Lung (tissue), 12 donors: ENCODE data around the gene TOGARAM2. TPM values are rescaled to one million over a fixed set of nuclear protein-coding genes. Genes with fewer than 3 reads are reported as not detected.

Source experiments
- ATAC-seq: fragments of 200-7000 bp; cut with Tn5 transposase; one replicate; pipeline ENCODE4 v1.9.1; 2020; ENCODE audit warnings: moderate number of reproducible peaks; ENCODE audit not compliant: insufficient read depth, low FRiP score
- DNase-seq, 3 donors: peaks; one replicate each; pipeline ENCODE4 v3.0.0-alpha.2; 2013 to 2017
- H3K27ac ChIP-seq, 2 donors: one replicate each; pipeline ENCODE4 v1.5.1; 2013; ENCODE audit warnings: mild to moderate bottlenecking in 2 of 2, moderate library complexity in 2 of 2, control low read depth in 1 of 2, inconsistent platforms in 1 of 2, low read depth in 1 of 2, low read length in 1 of 2
- H3K27me3 ChIP-seq, 3 donors: one replicate each; pipeline ENCODE4 v1.5.1; 2013; ENCODE audit warnings: low read length in 2 of 3; ENCODE audit not compliant: control insufficient read depth in 3 of 3, insufficient read depth in 3 of 3
- H3K36me3 ChIP-seq, 4 donors: one replicate each; pipeline ENCODE4 v1.5.1; 2013; ENCODE audit warnings: low read length in 4 of 4, mild to moderate bottlenecking in 1 of 4, moderate library complexity in 1 of 4; ENCODE audit not compliant: control insufficient read depth in 4 of 4, insufficient read depth in 4 of 4
- H3K4me1 ChIP-seq, 5 donors: one replicate each; pipeline ENCODE4 v1.5.1; 2013; ENCODE audit warnings: low read length in 5 of 5, mild to moderate bottlenecking in 2 of 5, moderate library complexity in 1 of 5; ENCODE audit not compliant: control insufficient read depth in 5 of 5, insufficient read depth in 5 of 5
- H3K4me3 ChIP-seq: one replicate; pipeline ENCODE4 v1.5.1; 2013; ENCODE audit warnings: mild to moderate bottlenecking, control low read depth, moderate library complexity
- H3K9ac ChIP-seq, 2 donors: one replicate each; pipeline ENCODE4 v1.5.1; 2013; ENCODE audit warnings: low read length in 2 of 2, control low read depth in 1 of 2; ENCODE audit not compliant: insufficient read depth in 1 of 2
- H3K9me3 ChIP-seq, 4 donors: one replicate each; pipeline ENCODE4 v1.5.1; 2013; ENCODE audit warnings: low read length in 3 of 4, mild to moderate bottlenecking in 1 of 4, moderate library complexity in 1 of 4; ENCODE audit not compliant: control insufficient read depth in 4 of 4, insufficient read depth in 3 of 4
- CTCF ChIP-seq: IDR thresholded peaks from 2 replicates; pipeline ENCODE4 v1.5.1; 2012; ENCODE audit warnings: mild to moderate bottlenecking; ENCODE audit errors: control extremely low read depth, extremely low read depth
- WGBS, 2 donors: extraction: QIAGEN DNeasy Blood & Tissue Kit; methylation state at CpG; one replicate each; pipeline ENCODE4 v1.1.7; 2013; 5-methylcytosine and 5-hydroxymethylcytosine counted together
- polyA plus RNA-seq, 2 donors: library from polyadenylated mRNA; stranded (reverse); fragments of 200-250 nt; gene quantifications; one replicate each; pipeline ENCODE4 v1.2.1, GENCODE V29; 2013
- total RNA-seq, 2 donors: library from RNA; depleted of rRNA in 1 of 2; stranded (reverse); fragments of >200 nt in 1 of 2; gene quantifications; one replicate each; pipeline ENCODE4 v1.2.1, GENCODE V29; 2014 to 2021
- donor health status: control.
- donor health status: control.
- donor health status: Bipolar disorder and iron deficiency.
- donor health status: healthy.
- donor health status: DM: yes; HTN: yes; CAD: no.

TOGARAM2 gene
- total and polyA plus RNA-seq, 4 donors = 7.0 to 19.8 (median 8.6) TPM

- H3K9ac ChIP-seq = no peak overlapping the region
- H3K27me3 ChIP-seq = no peaks in the 10 kb centered on the region
- H3K9me3 ChIP-seq = peaks cover 0 to 3% (median 0%) of the 10 kb centered on the region in 4 donors
- no peak for ATAC-seq
- 81 to 85% methylated on average over 26 of the region's 26 CpGs for WGBS, 2 donors
- H3K27ac ChIP-seq = peak overlapping the region; percentile 6 to 45
- H3K36me3 ChIP-seq = no peaks in the 10 kb centered on the region
- TF ChIP-seq CTCF = no peak
- H3K4me3 ChIP-seq = no peak overlapping the region
- DNase-seq = no peak
- peaks cover 3 to 22% (median 13%) of the 10 kb centered on the region in 5 donors for H3K4me1 ChIP-seq
Observed at GRCh38 chr2:29009711-29010677, 28.9 kb downstream of the TOGARAM2 start.

GRCh38 chr2:29010946-29011345 is 29.8 kb downstream of the TOGARAM2 start:
- no peak for TF ChIP-seq CTCF
- H3K4me3 ChIP-seq = no peak overlapping the region
- H3K9ac ChIP-seq = no peak overlapping the region
- peak overlapping the region; percentile 28 to 45 for H3K27ac ChIP-seq
- no peaks in the 10 kb centered on the region for H3K27me3 ChIP-seq
- peaks cover 0 to 3% (median 0%) of the 10 kb centered on the region in 4 donors for H3K9me3 ChIP-seq
- WGBS, 2 donors = 34% methylated on average over 7 of the region's 7 CpGs
- no peaks in the 10 kb centered on the region for H3K36me3 ChIP-seq
- DNase-seq (peak; percentile 62 to 67 (median 63)), ATAC-seq (no peak)
- H3K4me1 ChIP-seq = peaks cover 3 to 20% (median 13%) of the 10 kb centered on the region in 5 donors

- no peaks in the 10 kb centered on the region for H3K36me3 ChIP-seq
- peak overlapping the region; percentile 28 to 85 for H3K27ac ChIP-seq
- 14 to 20% methylated on average over 19 of the region's 19 CpGs for WGBS, 2 donors
- no peak for TF ChIP-seq CTCF
- no peak overlapping the region for H3K4me3 ChIP-seq
- H3K9ac ChIP-seq = no peak overlapping the region
- peaks cover 3 to 20% (median 13%) of the 10 kb centered on the region in 5 donors for H3K4me1 ChIP-seq
- ATAC-seq (peak; percentile 27), DNase-seq (peak; percentile 59 to 64 (median 60))
- peaks cover 0 to 2% (median 0%) of the 10 kb centered on the region in 4 donors for H3K9me3 ChIP-seq
- no peaks in the 10 kb centered on the region for H3K27me3 ChIP-seq
Observed at GRCh38 chr2:29011418-29012060, 30.4 kb downstream of the TOGARAM2 start.
